Lung (tissue), 12 donors: ENCODE measurements around the gene MS4A4A. TPM values are rescaled to one million over a fixed set of nuclear protein-coding genes. Genes with fewer than 3 reads are reported as not detected.

ENCODE experiments used
- ATAC-seq: fragments of 200-7000 bp; cut with Tn5 transposase; one replicate; pipeline ENCODE4 v1.9.1; 2020; ENCODE audit warnings: moderate number of reproducible peaks; ENCODE audit not compliant: insufficient read depth, low FRiP score
- DNase-seq, 3 donors: peaks; one replicate each; pipeline ENCODE4 v3.0.0-alpha.2; 2013 to 2017
- H3K27ac ChIP-seq, 2 donors: one replicate each; pipeline ENCODE4 v1.5.1; 2013; ENCODE audit warnings: mild to moderate bottlenecking in 2 of 2, moderate library complexity in 2 of 2, control low read depth in 1 of 2, inconsistent platforms in 1 of 2, low read depth in 1 of 2, low read length in 1 of 2
- H3K27me3 ChIP-seq, 3 donors: one replicate each; pipeline ENCODE4 v1.5.1; 2013; ENCODE audit warnings: low read length in 2 of 3; ENCODE audit not compliant: control insufficient read depth in 3 of 3, insufficient read depth in 3 of 3
- H3K36me3 ChIP-seq, 4 donors: one replicate each; pipeline ENCODE4 v1.5.1; 2013; ENCODE audit warnings: low read length in 4 of 4, mild to moderate bottlenecking in 1 of 4, moderate library complexity in 1 of 4; ENCODE audit not compliant: control insufficient read depth in 4 of 4, insufficient read depth in 4 of 4
- H3K4me1 ChIP-seq, 5 donors: one replicate each; pipeline ENCODE4 v1.5.1; 2013; ENCODE audit warnings: low read length in 5 of 5, mild to moderate bottlenecking in 2 of 5, moderate library complexity in 1 of 5; ENCODE audit not compliant: control insufficient read depth in 5 of 5, insufficient read depth in 5 of 5
- H3K4me3 ChIP-seq: one replicate; pipeline ENCODE4 v1.5.1; 2013; ENCODE audit warnings: mild to moderate bottlenecking, control low read depth, moderate library complexity
- H3K9ac ChIP-seq, 2 donors: one replicate each; pipeline ENCODE4 v1.5.1; 2013; ENCODE audit warnings: low read length in 2 of 2, control low read depth in 1 of 2; ENCODE audit not compliant: insufficient read depth in 1 of 2
- H3K9me3 ChIP-seq, 4 donors: one replicate each; pipeline ENCODE4 v1.5.1; 2013; ENCODE audit warnings: low read length in 3 of 4, mild to moderate bottlenecking in 1 of 4, moderate library complexity in 1 of 4; ENCODE audit not compliant: control insufficient read depth in 4 of 4, insufficient read depth in 3 of 4
- CTCF ChIP-seq: IDR thresholded peaks from 2 replicates; pipeline ENCODE4 v1.5.1; 2012; ENCODE audit warnings: mild to moderate bottlenecking; ENCODE audit errors: control extremely low read depth, extremely low read depth
- WGBS, 2 donors: extraction: QIAGEN DNeasy Blood & Tissue Kit; methylation state at CpG; one replicate each; pipeline ENCODE4 v1.1.7; 2013; 5-methylcytosine and 5-hydroxymethylcytosine counted together
- polyA plus RNA-seq, 2 donors: library from polyadenylated mRNA; stranded (reverse); fragments of 200-250 nt; gene quantifications; one replicate each; pipeline ENCODE4 v1.2.1, GENCODE V29; 2013
- total RNA-seq, 2 donors: library from RNA; depleted of rRNA in 1 of 2; stranded (reverse); fragments of >200 nt in 1 of 2; gene quantifications; one replicate each; pipeline ENCODE4 v1.2.1, GENCODE V29; 2014 to 2021
- donor health status: control.
- donor health status: control.
- donor health status: Bipolar disorder and iron deficiency.
- donor health status: healthy.
- donor health status: DM: yes; HTN: yes; CAD: no.

Gene MS4A4A
- total and polyA plus RNA-seq, 4 donors, result 11.1 to 155 (median 32.8) TPM

GRCh38 chr11:60240662-60241061, 39.8 kb upstream of the MS4A4A start:
- WGBS, 2 donors, result 60 to 82% methylated on average over 5 of the region's 5 CpGs
- ATAC-seq (no peak), DNase-seq (no peak)
- no peak overlapping the region for H3K9ac ChIP-seq
- H3K27me3 ChIP-seq, result no peaks in the 10 kb centered on the region
- H3K36me3 ChIP-seq, result no peaks in the 10 kb centered on the region
- no peaks in the 10 kb centered on the region for H3K4me1 ChIP-seq
- TF ChIP-seq CTCF, result no peak
- no peak overlapping the region for H3K27ac ChIP-seq
- no peak overlapping the region for H3K4me3 ChIP-seq
- no peaks in the 10 kb centered on the region for H3K9me3 ChIP-seq

- no peak for TF ChIP-seq CTCF
- Histone ChIP-seq H3K4me1 (no peaks in the 10 kb centered on the region), H3K27me3 (no peaks in the 10 kb centered on the region), H3K4me3 (no peak overlapping the region), H3K36me3 (no peaks in the 10 kb centered on the region), H3K27ac (no peak overlapping the region), H3K9ac (no peak overlapping the region), H3K9me3 (no peaks in the 10 kb centered on the region)
- ATAC-seq, result no peak
- WGBS, 2 donors, result 80 to 88% methylated on average over 3 of the region's 3 CpGs
- DNase-seq, result no peak
These were observed 38.7 kb upstream of the MS4A4A start for GRCh38 chr11:60241786-60242185.

GRCh38 chr11:60242740-60243239, 37.7 kb upstream of the MS4A4A start, which contains the start of gene MS4A4E:
Gene MS4A4E (minus strand): TSS chr11:60243137. CDS start chr11:60230055, 13,082 bp downstream.
- Histone ChIP-seq H3K9ac (no peak within 1 kb of the TSS), H3K36me3 (no peaks in the 10 kb centered on the region), H3K4me3 (no peak within 1 kb of the TSS), H3K27ac (no peak within 1 kb of the TSS), H3K27me3 (no peaks in the 10 kb centered on the region), H3K9me3 (no peaks in the 10 kb centered on the region), H3K4me1 (no peaks in the 10 kb centered on the region)
- 42 to 67% methylated on average over 5 of the region's 5 CpGs for WGBS, 2 donors
- no peak for TF ChIP-seq CTCF
- no peak for ATAC-seq
- DNase-seq, result no peak
